Endodermal cell (in vitro differentiated cells): ENCODE data around the gene GGNBP2. TPM values are rescaled to one million over a fixed set of nuclear protein-coding genes. Genes with fewer than 3 reads are reported as not detected.

Experiments
- DNase-seq: peaks from one replicate; pipeline ENCODE4 v3.0.0-alpha.2; 2017
- H3K27ac ChIP-seq: 2 replicates; pipeline ENCODE4 v1.5.1; 2013; ENCODE audit warnings: mild to moderate bottlenecking, low read depth, low read length, moderate library complexity
- H3K27me3 ChIP-seq: 2 replicates; pipeline ENCODE4 v1.6.1; 2013; ENCODE audit warnings: mild to moderate bottlenecking, low read length, moderate library complexity; ENCODE audit not compliant: insufficient read depth, control insufficient read depth, poor library complexity, severe bottlenecking
- H3K36me3 ChIP-seq: 2 replicates; pipeline ENCODE4 v1.7.0; 2013; ENCODE audit warnings: mild to moderate bottlenecking, low read length, moderate library complexity; ENCODE audit not compliant: control insufficient read depth, insufficient read depth
- H3K4me1 ChIP-seq: one replicate; pipeline ENCODE4 v1.7.0; 2013; ENCODE audit warnings: low read length; ENCODE audit not compliant: control insufficient read depth, insufficient read depth
- H3K4me3 ChIP-seq: 2 replicates; pipeline ENCODE4 v1.5.1; 2013; ENCODE audit warnings: mild to moderate bottlenecking, low read length, moderate library complexity
- H3K9ac ChIP-seq: 2 replicates; pipeline ENCODE4 v1.6.1; 2013; ENCODE audit warnings: mild to moderate bottlenecking, low read length, moderate library complexity; ENCODE audit not compliant: poor library complexity, severe bottlenecking; ENCODE audit errors: extremely low read depth
- H3K9me3 ChIP-seq: 2 replicates; pipeline ENCODE4 v1.6.1; 2013; ENCODE audit warnings: mild to moderate bottlenecking, low read length, moderate library complexity; ENCODE audit not compliant: control insufficient read depth
- H3K27ac Mint-ChIP-seq: 2 replicates; pipeline ENCODE4 v1.8.0; 2020; ENCODE audit warnings: mixed read lengths
- H3K27me3 Mint-ChIP-seq: 2 replicates; pipeline ENCODE4 v1.8.0; 2021; ENCODE audit warnings: mild to moderate bottlenecking, mixed read lengths; ENCODE audit not compliant: insufficient read depth
- H3K36me3 Mint-ChIP-seq: 2 replicates; pipeline ENCODE4 v1.8.0; 2020; ENCODE audit warnings: low read depth, mixed read lengths
- H3K4me1 Mint-ChIP-seq: 2 replicates; pipeline ENCODE4 v1.8.0; 2020; ENCODE audit warnings: mixed read lengths
- H3K4me3 Mint-ChIP-seq: 2 replicates; pipeline ENCODE4 v1.8.0; 2020; ENCODE audit warnings: mild to moderate bottlenecking, moderate library complexity, mixed read lengths
- H3K9me3 Mint-ChIP-seq: 2 replicates; pipeline ENCODE4 v1.8.0; 2020; ENCODE audit warnings: mild to moderate bottlenecking, mixed read lengths
- WGBS, 2 experiments: methylation state at CpG; one replicate each; pipeline versions ENCODE4 v1.1.5 to v1.1.7; 2013; ENCODE audit warnings: missing lambda C conversion rate in 2 of 2, mixed read lengths in 1 of 2; ENCODE audit not compliant: insufficient coverage in 1 of 2, insufficient read length in 1 of 2; 5-methylcytosine and 5-hydroxymethylcytosine counted together
- total RNA-seq, 2 donors: library from RNA; stranded (reverse); fragmentation: NEBNext Ultra II Directional in 1 of 2; extraction: Animal tissue kit (Norgen Biotek cat#: 25700) in 1 of 2; gene quantifications; 2 replicates in 1 of 2; 3 replicates in 1 of 2; pipeline ENCODE4 v1.2.1, GENCODE V29; 2021
- TF ChIP-seq, protein P1 (sequence below): fragments of 200-600 bp; sonication (generic); conservative IDR thresholded peaks from 2 replicates; pipeline ENCODE4 v1.5.0; 2021; ENCODE audit warnings: antibody characterized with exemption, mild to moderate bottlenecking

Gene GGNBP2
- total RNA-seq, 2 donors from 2014 or later = 56.8 to 61.6 TPM

- H3K9ac ChIP-seq = no peak overlapping the region
- H3K27me3 ChIP-seq = no peaks in the 10 kb centered on the region
- H3K9me3 ChIP-seq = peaks cover 5% of the 10 kb centered on the region
- H3K9me3 Mint-ChIP-seq = no peaks in the 10 kb centered on the region
- DNase-seq = peak; percentile 83
- H3K4me1 Mint-ChIP-seq = peaks cover 51% of the 10 kb centered on the region
- H3K4me3 Mint-ChIP-seq = peak overlapping the region; percentile 26
- H3K4me1 ChIP-seq = peaks cover 17% of the 10 kb centered on the region
- peaks cover 22% of the 10 kb centered on the region for H3K27me3 Mint-ChIP-seq
- H3K4me3 ChIP-seq = no peak overlapping the region
- H3K27ac ChIP-seq = no peak overlapping the region
- H3K36me3 ChIP-seq = no peaks in the 10 kb centered on the region
- WGBS, 2 experiments = 43 to 63% methylated on average over 4 to 7 of the region's 7 CpGs
- TF ChIP-seq, protein P1, sequence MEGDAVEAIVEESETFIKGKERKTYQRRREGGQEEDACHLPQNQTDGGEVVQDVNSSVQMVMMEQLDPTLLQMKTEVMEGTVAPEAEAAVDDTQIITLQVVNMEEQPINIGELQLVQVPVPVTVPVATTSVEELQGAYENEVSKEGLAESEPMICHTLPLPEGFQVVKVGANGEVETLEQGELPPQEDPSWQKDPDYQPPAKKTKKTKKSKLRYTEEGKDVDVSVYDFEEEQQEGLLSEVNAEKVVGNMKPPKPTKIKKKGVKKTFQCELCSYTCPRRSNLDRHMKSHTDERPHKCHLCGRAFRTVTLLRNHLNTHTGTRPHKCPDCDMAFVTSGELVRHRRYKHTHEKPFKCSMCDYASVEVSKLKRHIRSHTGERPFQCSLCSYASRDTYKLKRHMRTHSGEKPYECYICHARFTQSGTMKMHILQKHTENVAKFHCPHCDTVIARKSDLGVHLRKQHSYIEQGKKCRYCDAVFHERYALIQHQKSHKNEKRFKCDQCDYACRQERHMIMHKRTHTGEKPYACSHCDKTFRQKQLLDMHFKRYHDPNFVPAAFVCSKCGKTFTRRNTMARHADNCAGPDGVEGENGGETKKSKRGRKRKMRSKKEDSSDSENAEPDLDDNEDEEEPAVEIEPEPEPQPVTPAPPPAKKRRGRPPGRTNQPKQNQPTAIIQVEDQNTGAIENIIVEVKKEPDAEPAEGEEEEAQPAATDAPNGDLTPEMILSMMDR = peak; percentile 24
- H3K36me3 Mint-ChIP-seq = peaks cover 13% of the 10 kb centered on the region
- peak overlapping the region; percentile 96 for H3K27ac Mint-ChIP-seq
Measured at GRCh38 chr17:36614081-36614480, 69.4 kb downstream of the GGNBP2 start.

- H3K4me3 Mint-ChIP-seq = no peak overlapping the region
- WGBS, 2 experiments = 30 to 45% methylated on average over 3 to 5 of the region's 5 CpGs
- TF ChIP-seq, protein P1 = no peak
- peaks cover 5% of the 10 kb centered on the region for H3K9me3 ChIP-seq
- no peaks in the 10 kb centered on the region for H3K9me3 Mint-ChIP-seq
- DNase-seq = peak; percentile 66
- no peak overlapping the region for H3K27ac ChIP-seq
- peak overlapping the region; percentile 64 for H3K27ac Mint-ChIP-seq
- H3K27me3 ChIP-seq = no peaks in the 10 kb centered on the region
- H3K36me3 ChIP-seq = no peaks in the 10 kb centered on the region
- no peak overlapping the region for H3K4me3 ChIP-seq
- H3K4me1 Mint-ChIP-seq = peaks cover 47% of the 10 kb centered on the region
- H3K4me1 ChIP-seq = peaks cover 17% of the 10 kb centered on the region
- peaks cover 22% of the 10 kb centered on the region for H3K27me3 Mint-ChIP-seq
- H3K36me3 Mint-ChIP-seq = peaks cover 8% of the 10 kb centered on the region
- no peak overlapping the region for H3K9ac ChIP-seq
Measured at GRCh38 chr17:36614933-36615332, 70.2 kb downstream of the GGNBP2 start.

DNA sequence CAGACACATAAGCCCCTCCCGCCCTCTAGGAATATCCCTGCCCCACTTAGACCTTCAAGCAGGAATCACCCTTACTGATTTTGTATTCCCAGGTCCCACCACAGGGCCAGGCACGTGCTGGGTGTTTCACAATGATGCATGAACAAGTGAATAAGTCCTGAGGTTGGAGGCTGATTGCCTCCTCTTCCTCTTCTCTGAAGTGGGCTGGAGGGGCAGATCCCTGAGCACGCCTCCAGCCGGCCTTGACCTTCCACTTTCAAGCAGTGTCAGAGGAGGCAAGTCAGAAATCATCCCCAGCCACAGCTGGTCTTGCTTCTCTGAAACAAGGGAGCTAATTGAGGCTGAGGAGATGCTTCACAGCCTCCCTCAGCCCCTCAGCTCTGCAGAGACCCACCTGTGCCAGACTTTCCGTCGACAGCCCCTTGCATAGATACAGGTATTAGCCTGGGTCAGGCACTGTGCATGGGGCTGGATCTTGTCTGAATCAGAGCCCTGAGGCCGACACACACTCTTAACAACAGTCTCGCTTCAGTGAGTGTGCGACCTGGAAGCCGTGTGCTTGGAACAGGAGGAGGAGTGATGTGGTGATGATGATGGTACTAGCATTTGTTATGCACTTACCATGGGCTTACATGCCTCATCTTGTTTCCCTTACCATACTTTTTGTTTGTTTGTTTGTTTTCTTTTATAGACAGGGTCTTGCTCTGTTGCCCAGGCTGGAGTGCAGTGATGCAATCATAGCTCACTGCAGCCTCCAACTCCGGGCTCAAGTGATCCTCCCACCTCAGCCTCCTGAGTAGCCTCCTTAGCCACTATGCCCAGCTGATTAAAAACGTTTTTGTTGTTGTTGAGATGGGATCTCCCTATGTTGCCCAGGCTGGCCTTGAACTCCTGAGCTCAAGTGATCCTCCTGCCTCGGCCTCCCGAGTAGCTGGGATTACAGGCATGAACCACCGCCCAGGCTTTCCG is 71.6 kb downstream of the GGNBP2 start:
- H3K27ac ChIP-seq = no peak overlapping the region
- Mint-ChIP-seq H3K9me3 (no peaks in the 10 kb centered on the region), H3K4me3 (no peak overlapping the region), H3K27ac (peak overlapping the region; percentile 52), H3K4me1 (peaks cover 54% of the 10 kb centered on the region), H3K36me3 (peaks cover under 1% of the 10 kb centered on the region), H3K27me3 (peaks cover 20% of the 10 kb centered on the region)
- peaks cover 1% of the 10 kb centered on the region for H3K9me3 ChIP-seq
- H3K36me3 ChIP-seq = no peaks in the 10 kb centered on the region
- H3K4me3 ChIP-seq = no peak overlapping the region
- DNase-seq = peak; percentile 39
- H3K9ac ChIP-seq = no peak overlapping the region
- H3K27me3 ChIP-seq = no peaks in the 10 kb centered on the region
- peaks cover 17% of the 10 kb centered on the region for H3K4me1 ChIP-seq
- TF ChIP-seq, protein P1 = no peak
- 93 to 96% methylated on average over 9 to 16 of the region's 16 CpGs for WGBS, 2 experiments
